ENCODE data around the gene ST3GAL5.

GRCh38 chr2:85900366-85900765 is 11.6 kb upstream of the ST3GAL5 start:
- TF ChIP-seq, protein P1, sequence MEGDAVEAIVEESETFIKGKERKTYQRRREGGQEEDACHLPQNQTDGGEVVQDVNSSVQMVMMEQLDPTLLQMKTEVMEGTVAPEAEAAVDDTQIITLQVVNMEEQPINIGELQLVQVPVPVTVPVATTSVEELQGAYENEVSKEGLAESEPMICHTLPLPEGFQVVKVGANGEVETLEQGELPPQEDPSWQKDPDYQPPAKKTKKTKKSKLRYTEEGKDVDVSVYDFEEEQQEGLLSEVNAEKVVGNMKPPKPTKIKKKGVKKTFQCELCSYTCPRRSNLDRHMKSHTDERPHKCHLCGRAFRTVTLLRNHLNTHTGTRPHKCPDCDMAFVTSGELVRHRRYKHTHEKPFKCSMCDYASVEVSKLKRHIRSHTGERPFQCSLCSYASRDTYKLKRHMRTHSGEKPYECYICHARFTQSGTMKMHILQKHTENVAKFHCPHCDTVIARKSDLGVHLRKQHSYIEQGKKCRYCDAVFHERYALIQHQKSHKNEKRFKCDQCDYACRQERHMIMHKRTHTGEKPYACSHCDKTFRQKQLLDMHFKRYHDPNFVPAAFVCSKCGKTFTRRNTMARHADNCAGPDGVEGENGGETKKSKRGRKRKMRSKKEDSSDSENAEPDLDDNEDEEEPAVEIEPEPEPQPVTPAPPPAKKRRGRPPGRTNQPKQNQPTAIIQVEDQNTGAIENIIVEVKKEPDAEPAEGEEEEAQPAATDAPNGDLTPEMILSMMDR (conservative IDR thresholded peaks at IDR 0.05; ENCODE audit: low read length): no peak
- TF ChIP-seq EZH2phosphoT487 (IDR thresholded peaks at IDR 0.05; ENCODE audit: borderline replicate concordance, low read depth, low read length): no peak

Data from OCI-LY7 (cell line).